ENCODE results near the gene BPIFA1. TPM values are rescaled to one million over a fixed set of nuclear protein-coding genes. Genes with fewer than 3 reads are reported as not detected.

The BPIFA1 gene
- total RNA-seq, 4 donors from 2014 or later, result not detected

- DNase-seq (ENCODE audit: low spot score in 2 of 2), result no peak
- no peak for TF ChIP-seq EP300 (IDR thresholded peaks at IDR 0.05)
- TF ChIP-seq POLR2A (IDR thresholded peaks at IDR 0.05), result no peak
- no peak for TF ChIP-seq CTCF (IDR thresholded peaks at IDR 0.05)
- no peak for TF ChIP-seq POLR2AphosphoS5 (IDR thresholded peaks at IDR 0.05)
- peaks cover 27% of the 10 kb centered on the region for H3K27me3 ChIP-seq
- 83% methylated on average over 3 of the region's 3 CpGs for WGBS
- no peaks in the 10 kb centered on the region for H3K36me3 ChIP-seq
- H3K4me1 ChIP-seq, result no peaks in the 10 kb centered on the region
- H3K4me3 ChIP-seq, result no peak overlapping the region
- H3K27ac ChIP-seq, result no peak overlapping the region
- no peaks in the 10 kb centered on the region for H3K9me3 ChIP-seq
Measured at GRCh38 chr20:33199026-33199425, 36.8 kb upstream of the BPIFA1 start.

DNA sequence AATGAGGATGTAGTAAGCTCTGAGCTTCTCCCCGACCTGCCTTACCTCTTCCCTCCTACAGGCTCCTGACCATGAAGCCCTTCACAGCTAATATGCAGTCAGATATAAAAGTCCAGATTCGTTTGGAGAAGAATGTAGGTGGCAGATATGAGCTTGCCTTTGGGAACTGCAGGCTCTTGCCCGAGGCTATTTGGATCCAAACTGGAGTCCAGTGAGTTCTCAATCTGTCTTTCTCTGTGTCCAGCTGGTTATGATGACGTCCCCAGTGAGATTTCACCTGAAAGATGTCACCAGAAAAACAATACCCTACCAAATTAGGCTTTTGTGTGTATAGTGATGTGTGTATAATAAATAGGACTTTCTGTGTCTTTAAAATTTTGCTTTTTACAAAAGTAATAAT is 33.3 kb upstream of the BPIFA1 start:
- DNase-seq (ENCODE audit: low spot score in 2 of 2), result no peak
- no peak overlapping the region for H3K27ac ChIP-seq
- TF ChIP-seq POLR2AphosphoS5 (IDR thresholded peaks at IDR 0.05), result no peak
- TF ChIP-seq EP300 (IDR thresholded peaks at IDR 0.05), result no peak
- TF ChIP-seq CTCF (IDR thresholded peaks at IDR 0.05), result no peak
- no peak for TF ChIP-seq POLR2A (IDR thresholded peaks at IDR 0.05)
- H3K4me3 ChIP-seq, result no peak overlapping the region
- H3K27me3 ChIP-seq, result peaks cover 20% of the 10 kb centered on the region
- H3K9me3 ChIP-seq, result no peaks in the 10 kb centered on the region
- H3K4me1 ChIP-seq, result no peaks in the 10 kb centered on the region
- H3K36me3 ChIP-seq, result no peaks in the 10 kb centered on the region
- 63% methylated on average over 4 of the region's 4 CpGs for WGBS

DNA sequence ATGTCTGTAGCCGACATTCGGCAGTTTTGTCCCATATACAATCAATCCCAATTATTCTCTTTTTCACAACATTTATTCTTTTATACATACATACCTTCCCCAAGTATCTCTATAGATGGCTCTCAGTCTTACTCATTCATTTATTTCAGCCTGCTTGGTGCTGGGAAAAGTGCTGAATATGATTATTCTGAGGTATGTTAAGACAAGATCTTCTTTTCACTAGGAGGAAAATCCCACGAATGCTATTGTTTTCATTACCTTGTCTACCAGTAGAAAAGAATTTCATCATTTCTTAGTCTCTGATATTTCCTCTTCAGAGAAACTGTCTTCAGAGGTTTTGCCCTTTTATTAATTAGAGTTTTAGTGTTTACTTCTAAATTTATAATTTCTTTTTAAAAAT is 32.4 kb upstream of the BPIFA1 start:
- H3K4me1 ChIP-seq, result no peaks in the 10 kb centered on the region
- DNase-seq (ENCODE audit: low spot score in 2 of 2), result no peak
- H3K4me3 ChIP-seq, result no peak overlapping the region
- H3K9me3 ChIP-seq, result no peaks in the 10 kb centered on the region
- TF ChIP-seq EP300 (IDR thresholded peaks at IDR 0.05) (no peak), POLR2A (IDR thresholded peaks at IDR 0.05) (no peak), POLR2AphosphoS5 (IDR thresholded peaks at IDR 0.05) (no peak), CTCF (IDR thresholded peaks at IDR 0.05) (no peak)
- no peak overlapping the region for H3K27ac ChIP-seq
- peaks cover 10% of the 10 kb centered on the region for H3K27me3 ChIP-seq
- WGBS, result 85% methylated on average over 3 of the region's 3 CpGs
- no peaks in the 10 kb centered on the region for H3K36me3 ChIP-seq

DNA sequence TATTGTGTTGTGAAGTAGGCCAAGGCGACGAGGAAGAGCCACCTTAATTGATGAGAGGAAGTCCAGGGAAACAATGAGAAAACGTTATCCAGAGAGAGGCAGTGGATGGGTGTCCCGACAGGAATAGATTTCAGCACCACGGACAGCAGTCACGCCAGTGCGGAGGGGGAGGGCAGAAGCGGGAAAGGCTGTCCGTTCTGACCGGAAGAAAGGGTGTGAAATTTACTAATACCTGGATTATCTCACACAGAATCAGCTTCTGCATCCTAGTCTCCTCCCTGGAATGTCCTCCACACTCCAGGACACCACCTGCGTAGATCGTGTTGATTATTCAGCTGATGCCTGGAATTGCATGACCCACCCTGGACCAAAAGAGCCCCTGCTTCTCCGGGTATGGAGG is 26.0 kb upstream of the BPIFA1 start:
- H3K27me3 ChIP-seq, result peaks cover 23% of the 10 kb centered on the region
- no peaks in the 10 kb centered on the region for H3K4me1 ChIP-seq
- no peaks in the 10 kb centered on the region for H3K9me3 ChIP-seq
- WGBS, result 8% methylated on average over 13 of the region's 13 CpGs
- no peak overlapping the region for H3K27ac ChIP-seq
- TF ChIP-seq CTCF (IDR thresholded peaks at IDR 0.05), result no peak
- TF ChIP-seq EP300 (IDR thresholded peaks at IDR 0.05), result no peak
- no peak for TF ChIP-seq POLR2AphosphoS5 (IDR thresholded peaks at IDR 0.05)
- TF ChIP-seq POLR2A (IDR thresholded peaks at IDR 0.05), result no peak
- peak in 1 of 2 donors; percentile 57 for DNase-seq (ENCODE audit: low spot score in 2 of 2)
- H3K4me3 ChIP-seq, result no peak overlapping the region
- no peaks in the 10 kb centered on the region for H3K36me3 ChIP-seq

GRCh38 chr20:33210371-33210770 is 25.4 kb upstream of the BPIFA1 start:
- Histone ChIP-seq H3K27me3 (peaks cover 27% of the 10 kb centered on the region), H3K4me1 (no peaks in the 10 kb centered on the region), H3K9me3 (no peaks in the 10 kb centered on the region), H3K4me3 (no peak overlapping the region), H3K36me3 (no peaks in the 10 kb centered on the region), H3K27ac (no peak overlapping the region)
- no peak for DNase-seq (ENCODE audit: low spot score in 2 of 2)
- TF ChIP-seq CTCF (IDR thresholded peaks at IDR 0.05) (no peak), EP300 (IDR thresholded peaks at IDR 0.05) (no peak), POLR2AphosphoS5 (IDR thresholded peaks at IDR 0.05) (no peak), POLR2A (IDR thresholded peaks at IDR 0.05) (no peak)
- 63% methylated on average over 1 of the region's 1 CpG for WGBS
